Adrenal gland (tissue), 5 donors: ENCODE results near the gene ABL2.

Experiments used
- POLR2A ChIP-seq, 2 donors: fragments of 450-650 bp; IDR thresholded peaks; one replicate each; pipeline ENCODE4 v1.6.1; 2017; ENCODE audit warnings: antibody characterized with exemption in 2 of 2, mild to moderate bottlenecking in 2 of 2, moderate library complexity in 1 of 2
- TF ChIP-seq, protein P1 (sequence below), 6 experiments: fragments of 450-650 bp in 4 of 6; fragments of 200-600 bp in 2 of 6; sonication (generic) in 1 of 6; IDR thresholded peaks; 1 replicate in 5 of 6; 2 replicates in 1 of 6; pipeline versions ENCODE4 v1.5.1 to v1.8.0; 2016 to 2021; ENCODE audit warnings: antibody characterized with exemption in 6 of 6, mild to moderate bottlenecking in 2 of 6, moderate library complexity in 1 of 6
- donor health status: DM: no; HTN: no; CAD: no.

DNA sequence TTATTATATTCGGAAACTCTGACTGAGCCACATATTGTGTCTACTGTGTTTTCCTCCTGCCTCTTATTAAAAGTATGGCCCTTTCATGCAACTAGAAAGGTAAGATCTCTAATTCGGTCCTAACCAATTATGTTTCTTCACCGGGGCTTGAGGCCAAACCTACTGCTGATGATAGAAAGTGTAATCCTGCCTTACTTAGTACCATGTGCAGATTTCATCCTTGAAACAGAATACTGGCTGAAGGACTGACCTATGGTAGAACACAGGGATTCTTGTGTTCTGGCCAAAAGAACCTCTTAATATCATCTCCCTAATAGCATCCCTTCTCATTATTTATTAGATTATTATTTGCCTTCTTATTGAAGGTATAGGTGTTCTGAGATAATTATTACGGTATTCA is 75.0 kb downstream of the ABL2 start:
- no peak for TF ChIP-seq POLR2A (IDR thresholded peaks at IDR 0.05)
- TF ChIP-seq, protein P1, sequence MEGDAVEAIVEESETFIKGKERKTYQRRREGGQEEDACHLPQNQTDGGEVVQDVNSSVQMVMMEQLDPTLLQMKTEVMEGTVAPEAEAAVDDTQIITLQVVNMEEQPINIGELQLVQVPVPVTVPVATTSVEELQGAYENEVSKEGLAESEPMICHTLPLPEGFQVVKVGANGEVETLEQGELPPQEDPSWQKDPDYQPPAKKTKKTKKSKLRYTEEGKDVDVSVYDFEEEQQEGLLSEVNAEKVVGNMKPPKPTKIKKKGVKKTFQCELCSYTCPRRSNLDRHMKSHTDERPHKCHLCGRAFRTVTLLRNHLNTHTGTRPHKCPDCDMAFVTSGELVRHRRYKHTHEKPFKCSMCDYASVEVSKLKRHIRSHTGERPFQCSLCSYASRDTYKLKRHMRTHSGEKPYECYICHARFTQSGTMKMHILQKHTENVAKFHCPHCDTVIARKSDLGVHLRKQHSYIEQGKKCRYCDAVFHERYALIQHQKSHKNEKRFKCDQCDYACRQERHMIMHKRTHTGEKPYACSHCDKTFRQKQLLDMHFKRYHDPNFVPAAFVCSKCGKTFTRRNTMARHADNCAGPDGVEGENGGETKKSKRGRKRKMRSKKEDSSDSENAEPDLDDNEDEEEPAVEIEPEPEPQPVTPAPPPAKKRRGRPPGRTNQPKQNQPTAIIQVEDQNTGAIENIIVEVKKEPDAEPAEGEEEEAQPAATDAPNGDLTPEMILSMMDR (IDR thresholded peaks at IDR 0.05) = no peak
